ENCODE measurements around the gene CHRNB2.
A peak's percentile ranks its signal among the peaks of the same experiment; 100 is the strongest.

CHRNB2 gene

DNA sequence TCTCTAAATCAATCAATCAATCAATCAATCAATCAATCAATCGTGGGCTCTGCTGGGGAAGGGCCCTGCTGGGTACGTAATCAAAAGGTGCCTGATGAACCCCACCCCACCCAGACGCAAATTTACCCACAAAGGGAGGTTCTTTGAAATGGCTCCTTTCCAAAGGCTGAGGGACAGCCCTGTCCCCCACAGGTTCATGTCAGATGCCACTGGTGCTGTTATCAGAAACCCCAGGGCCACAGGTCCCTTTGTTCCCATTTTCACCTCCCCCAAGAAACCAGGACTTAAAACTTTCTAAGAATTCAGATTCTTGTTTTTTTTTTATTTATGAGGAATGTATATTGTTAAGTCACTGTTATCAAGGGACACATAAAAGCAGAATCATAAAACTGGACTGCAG is 14.2 kb downstream of the CHRNB2 start:
- DNase-seq = no peak

DNA sequence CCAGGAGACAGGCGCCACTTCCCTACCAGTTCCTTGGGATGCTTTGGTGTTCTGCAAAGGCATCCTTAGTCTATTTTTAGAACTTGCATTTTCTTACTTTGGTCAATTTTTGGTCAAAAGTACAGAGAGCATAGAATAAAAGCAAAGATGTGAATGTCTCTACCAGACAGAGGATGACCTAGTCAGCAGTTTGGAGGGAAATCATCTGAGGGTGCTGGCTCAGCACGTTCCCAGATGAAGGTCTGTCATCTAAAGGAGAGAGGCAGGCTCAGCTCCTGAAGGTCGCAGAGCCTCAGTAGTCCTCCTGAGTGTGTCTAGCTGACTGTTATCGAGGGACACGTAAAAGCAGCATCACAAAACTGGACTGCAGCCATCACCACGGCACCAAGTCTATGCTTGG is 15.3 kb downstream of the CHRNB2 start:
- DNase-seq = no peak

DNA sequence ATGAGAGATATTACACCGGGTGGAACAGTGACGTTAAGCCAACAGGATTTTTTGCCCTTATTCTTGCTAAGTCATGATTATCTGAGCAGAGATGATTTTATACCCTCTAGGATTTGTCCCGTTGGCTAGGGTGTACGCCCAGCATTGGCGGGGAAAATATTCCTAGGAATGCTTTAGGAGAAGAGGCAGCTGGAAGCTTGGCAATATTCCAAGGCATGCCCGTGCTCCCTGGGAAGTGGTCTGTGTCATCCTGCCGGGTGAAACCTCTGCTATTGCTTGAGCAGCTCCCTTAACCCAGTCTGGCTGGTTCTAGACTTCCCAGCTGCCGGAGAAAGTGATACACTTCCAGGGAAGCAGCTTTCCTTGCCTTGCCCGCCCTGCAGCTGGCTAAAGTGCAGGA is 16.2 kb downstream of the CHRNB2 start:
- DNase-seq = no peak

GRCh38 chr1:154584267-154584994 is 16.9 kb downstream of the CHRNB2 start:
- no peak for DNase-seq

DNA sequence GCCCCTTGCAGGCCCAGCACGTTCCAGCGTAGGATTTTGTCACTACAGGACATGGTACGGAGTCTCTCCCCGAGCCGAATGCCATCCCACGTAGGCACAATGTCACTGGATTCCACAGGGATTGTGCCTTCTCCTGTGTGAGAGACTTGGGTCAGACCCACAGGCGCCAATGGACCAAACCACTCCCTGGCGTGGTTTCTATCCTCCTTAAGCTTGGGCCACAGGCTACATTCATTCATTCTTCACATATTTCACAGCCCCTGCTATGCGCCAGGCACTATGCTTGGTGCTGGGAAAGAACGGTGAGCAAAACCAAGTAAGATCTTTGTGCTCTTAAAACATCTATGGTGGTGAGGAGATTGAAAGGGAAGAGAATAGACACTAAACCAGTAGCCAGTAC is 18.7 kb downstream of the CHRNB2 start:
- DNase-seq = no peak

DNA sequence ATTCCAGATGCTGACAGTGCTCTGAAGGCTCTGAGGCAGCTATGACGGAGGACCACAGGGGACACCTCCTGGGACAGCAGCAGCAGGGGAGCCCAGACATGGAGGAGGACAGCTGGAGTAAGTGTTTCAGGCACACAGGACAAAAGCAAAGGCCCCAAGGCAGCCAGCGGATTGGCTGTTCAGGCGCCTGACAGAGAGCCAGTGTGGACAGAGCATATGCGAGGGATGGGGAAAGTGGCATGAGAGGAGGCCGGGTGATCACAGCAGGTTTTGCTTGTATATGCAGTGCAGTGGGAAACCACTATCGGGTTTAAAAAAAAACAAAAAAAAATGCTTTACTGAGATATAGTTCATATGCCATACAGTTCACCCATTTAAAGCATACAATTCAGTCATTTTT is 19.1 kb downstream of the CHRNB2 start:
- no peak for DNase-seq

- DNase-seq = no peak
These were observed 22.2 kb downstream of the CHRNB2 start for GRCh38 chr1:154589780-154590179.

DNA sequence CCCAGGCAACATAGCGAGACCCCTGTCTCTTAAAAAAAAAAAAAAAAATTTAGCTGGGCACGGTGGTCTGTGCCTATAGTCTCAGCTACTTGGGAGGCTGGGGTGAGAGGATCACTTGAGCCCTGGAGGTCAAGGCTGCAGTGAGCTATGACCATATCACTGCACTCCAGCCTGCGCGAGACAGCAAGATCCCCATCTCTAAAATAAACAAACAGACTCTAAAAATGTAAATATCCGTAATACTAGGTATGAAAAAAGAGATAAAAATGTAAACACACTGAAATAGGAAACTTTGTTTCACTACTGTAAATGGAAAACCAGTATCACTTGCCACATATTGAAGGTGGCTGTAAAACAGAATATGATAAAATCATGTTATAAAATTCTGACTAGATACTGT is 23.2 kb downstream of the CHRNB2 start:
- no peak for DNase-seq

- DNase-seq = no peak
These were observed 23.6 kb downstream of the CHRNB2 start for GRCh38 chr1:154591206-154591605.

GRCh38 chr1:154593390-154593789 is 25.8 kb downstream of the CHRNB2 start:
- DNase-seq = no peak

DNA sequence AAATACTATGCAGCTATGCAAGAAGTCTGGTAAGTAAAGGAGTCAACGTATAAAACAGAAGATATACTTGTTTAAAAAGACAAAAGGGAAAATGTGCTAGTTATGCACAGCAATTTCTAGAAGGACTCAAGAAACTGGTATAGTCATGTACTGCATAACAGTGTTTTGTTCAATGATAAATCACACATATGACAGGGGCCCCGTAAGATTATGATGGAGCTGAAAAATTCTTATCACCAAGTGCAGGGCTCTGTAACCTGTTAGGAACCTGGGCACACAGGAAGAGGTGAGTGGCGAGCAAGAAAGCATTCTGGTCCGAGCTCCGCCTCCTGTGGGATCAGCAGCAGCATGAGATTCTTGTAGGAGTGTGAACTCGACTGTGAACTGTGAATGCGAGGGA is 27.2 kb downstream of the CHRNB2 start:
- DNase-seq = no peak

- DNase-seq = no peak
These were observed 28.0 kb downstream of the CHRNB2 start for GRCh38 chr1:154595621-154596020.

DNA sequence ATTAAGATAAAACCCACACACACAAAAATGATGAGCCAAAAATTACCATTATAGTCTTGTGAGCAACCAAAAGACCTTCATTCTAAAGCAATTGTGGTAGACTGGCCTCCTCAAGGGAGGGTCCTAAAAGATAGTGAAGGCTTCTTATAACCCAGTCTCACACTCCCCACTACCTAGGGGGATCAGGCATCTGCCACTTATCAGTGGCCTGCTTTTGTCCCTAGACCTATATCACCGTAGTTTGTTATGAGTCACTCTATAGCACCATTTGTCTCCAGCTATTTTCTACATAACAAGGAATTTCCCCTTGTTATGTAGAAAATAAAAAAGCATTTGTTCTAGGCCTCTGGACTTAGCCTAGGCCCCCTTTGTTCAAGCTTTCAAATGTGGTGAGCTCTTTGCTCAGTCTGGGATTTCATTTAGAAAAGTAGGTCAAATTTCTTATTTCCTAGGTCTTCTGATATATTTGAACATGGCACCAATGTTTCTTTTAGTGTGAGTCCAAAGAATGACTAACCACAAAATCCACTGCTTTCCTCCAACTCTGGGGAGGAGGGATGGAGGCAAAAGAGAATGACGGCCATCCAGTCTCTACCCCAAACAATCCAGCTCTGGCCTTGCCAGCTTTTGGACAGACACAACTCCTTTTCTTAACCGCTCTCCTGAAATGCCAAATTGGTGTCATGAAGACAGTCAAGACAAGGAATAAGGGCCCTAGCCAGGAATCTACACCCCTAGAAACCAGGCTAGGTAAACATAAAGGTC is 31.5 kb downstream of the CHRNB2 start:
- DNase-seq = no peak

- no peak for DNase-seq
These were observed 32.1 kb downstream of the CHRNB2 start for GRCh38 chr1:154599658-154600057.

GRCh38 chr1:154603317-154603716 is 35.7 kb downstream of the CHRNB2 start:
- DNase-seq = no peak

GRCh38 chr1:154605534-154605933 is 38.0 kb downstream of the CHRNB2 start:
- DNase-seq = no peak

GRCh38 chr1:154607106-154607608 is 39.6 kb downstream of the CHRNB2 start:
- DNase-seq = peak; percentile 49

GRCh38 chr1:154607609-154608396 is 40.2 kb downstream of the CHRNB2 start, which contains the start of gene ADAR:
TSS of gene ADAR (minus strand) at chr1:154608186. CDS start at chr1:154608006, 180 bp downstream.
- peak; percentile 89 for DNase-seq

GRCh38 chr1:154608397-154609270 is 41.1 kb downstream of the CHRNB2 start:
- DNase-seq = peak; percentile 62

DNA sequence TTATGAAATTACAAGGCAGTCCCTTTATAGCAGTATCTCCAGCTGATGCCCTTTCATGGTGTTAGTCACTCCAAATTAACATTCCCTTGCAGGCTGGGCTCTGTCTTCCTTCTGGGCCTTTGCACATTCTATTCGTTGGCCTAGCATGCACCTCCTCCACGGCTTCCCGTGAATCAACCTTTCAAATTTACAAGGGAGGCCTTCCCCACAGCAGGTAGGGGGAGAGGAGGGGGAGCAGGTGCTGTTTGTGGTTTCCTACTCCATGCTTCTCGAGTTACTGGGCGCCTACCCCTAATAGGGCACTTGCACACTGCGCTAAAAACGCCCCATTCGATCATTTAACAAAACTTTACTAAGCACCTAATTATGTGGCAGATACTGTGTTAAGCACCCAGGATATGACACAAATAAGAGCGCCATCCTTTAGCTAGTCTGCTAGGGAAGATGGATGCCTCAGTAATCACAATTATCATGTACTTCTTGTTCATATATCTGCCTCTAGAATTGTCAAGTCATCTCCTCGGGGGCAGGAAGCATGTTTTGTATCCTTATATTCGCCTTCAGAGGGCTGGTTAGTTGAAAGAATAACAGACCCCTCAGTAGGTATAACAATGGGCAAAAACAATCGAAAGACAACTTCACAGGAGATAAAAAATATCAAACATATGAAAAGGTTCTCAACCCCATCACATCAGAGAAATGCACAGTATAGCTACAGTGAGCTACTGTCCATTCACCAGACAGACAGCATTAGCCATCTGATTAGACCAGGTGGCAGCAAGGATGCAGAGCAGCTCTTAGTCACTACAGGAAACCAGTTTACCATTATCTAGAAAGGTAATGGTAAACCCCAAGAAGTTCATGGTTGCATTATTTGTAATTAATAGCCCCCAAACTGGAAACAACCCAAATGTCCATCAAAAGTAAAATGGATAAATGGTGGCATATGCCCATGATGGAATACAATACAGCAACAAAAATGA is 42.1 kb downstream of the CHRNB2 start:
- DNase-seq = no peak
